ENCODE measurements around the gene FARSB. TPM values are rescaled to one million over a fixed set of nuclear protein-coding genes. Genes with fewer than 3 reads are reported as not detected.

Gene FARSB
- total RNA-seq, result 11.0 and 13.5 TPM in 2 replicates

GRCh38 chr2:222655787-222656525 lies at the start of gene FARSB:
FARSB (minus strand) TSS chr2:222656092; CDS start chr2:222656073, 19 bp downstream.

GRCh38 chr2:222671259-222672067 lies 15.6 kb upstream of the FARSB start, which contains the start of gene MOGAT1:
MOGAT1 (plus strand) TSS chr2:222671658; CDS start chr2:222671786, 128 bp downstream.

Other genes with a start within 250 kb of the FARSB start
- not detected in 2 replicates for gene SGPP2, start 231.5 kb downstream of the FARSB start, total RNA-seq
- gene MOGAT1, start 15.6 kb upstream of the FARSB start, total RNA-seq, result not detected in 2 replicates
- 75.7 and 77.8 TPM in 2 replicates for gene ACSL3, start 204.9 kb upstream of the FARSB start, total RNA-seq

Data from endothelial cell of coronary artery (primary cell).